ENCODE measurements around the gene LMBR1L.
"Not testable (repeated sequence)": the region's sequence is repeated elsewhere in the genome, so short reads cannot be mapped to it uniquely, and the experiment has no call there.

LMBR1L gene

GRCh38 chr12:49110464-49111155, at the start of gene LMBR1L:
Gene LMBR1L, minus strand, starts transcription at chr12:49110847. Its CDS starts 292 bp downstream, at chr12:49110555.
- peak; percentile 90 for DNase-seq (ENCODE audit: low read depth, low spot score)

GRCh38 chr12:49160399-49160798, 49.8 kb upstream of the LMBR1L start:
- no peak for DNase-seq (ENCODE audit: low read depth, low spot score)

GRCh38 chr12:49154221-49154620, 43.6 kb upstream of the LMBR1L start:
- no peak for DNase-seq (ENCODE audit: low read depth, low spot score)

GRCh38 chr12:49147384-49147783, 36.7 kb upstream of the LMBR1L start:
- no peak for DNase-seq (ENCODE audit: low read depth, low spot score)

GRCh38 chr12:49146406-49146805, 35.8 kb upstream of the LMBR1L start:
- no peak for DNase-seq (ENCODE audit: low read depth, low spot score)

GRCh38 chr12:49144384-49144783, 33.7 kb upstream of the LMBR1L start:
- no peak for DNase-seq (ENCODE audit: low read depth, low spot score)

GRCh38 chr12:49138999-49139398, 28.4 kb upstream of the LMBR1L start:
- no peak for DNase-seq (ENCODE audit: low read depth, low spot score)

- no peak for DNase-seq (ENCODE audit: low read depth, low spot score)
These were observed 27.9 kb upstream of the LMBR1L start for GRCh38 chr12:49138587-49138986.

GRCh38 chr12:49137476-49137875, 26.8 kb upstream of the LMBR1L start:
- no peak for DNase-seq (ENCODE audit: low read depth, low spot score)

GRCh38 chr12:49136997-49137396, 26.4 kb upstream of the LMBR1L start:
- DNase-seq (ENCODE audit: low read depth, low spot score), result not testable (repeated sequence)

GRCh38 chr12:49133590-49133989, 22.9 kb upstream of the LMBR1L start:
- no peak for DNase-seq (ENCODE audit: low read depth, low spot score)

GRCh38 chr12:49133014-49133413, 22.4 kb upstream of the LMBR1L start:
- no peak for DNase-seq (ENCODE audit: low read depth, low spot score)

GRCh38 chr12:49131894-49132461, 21.3 kb upstream of the LMBR1L start:
- DNase-seq (ENCODE audit: low read depth, low spot score), result no peak

- DNase-seq (ENCODE audit: low read depth, low spot score), result peak; percentile 45
These were observed 20.6 kb upstream of the LMBR1L start, which contains the start of gene TUBA1B for GRCh38 chr12:49131051-49131893. Gene TUBA1B, minus strand, starts transcription at chr12:49131395. Its CDS starts 95 bp downstream, at chr12:49131300.

GRCh38 chr12:49130151-49131050, 19.8 kb upstream of the LMBR1L start:
- DNase-seq (ENCODE audit: low read depth, low spot score), result peak; percentile 69

- DNase-seq (ENCODE audit: low read depth, low spot score), result no peak
These were observed 18.9 kb upstream of the LMBR1L start for GRCh38 chr12:49129332-49130150.

- DNase-seq (ENCODE audit: low read depth, low spot score), result not testable (repeated sequence)
These were observed 17.3 kb upstream of the LMBR1L start for GRCh38 chr12:49127971-49128370.

- DNase-seq (ENCODE audit: low read depth, low spot score), result no peak
These were observed 16.5 kb upstream of the LMBR1L start for GRCh38 chr12:49126852-49127763.

GRCh38 chr12:49121047-49121696, 10.5 kb upstream of the LMBR1L start:
- DNase-seq (ENCODE audit: low read depth, low spot score), result peak; percentile 30

Data from iPS DF 19.7 (cell line).